SK-N-SH (cell line): Measurements from ENCODE around the gene MTPN.

Experiments
- MEF2A ChIP-seq: IDR thresholded peaks from 2 replicates; pipeline ENCODE4 v1.4.0; 2012; ENCODE audit warnings: low read depth, borderline replicate concordance
- POLR2AphosphoS5 ChIP-seq: IDR thresholded peaks from 2 replicates; pipeline ENCODE4 v1.6.1; 2012; ENCODE audit warnings: low read depth, low read length
- TAF1 ChIP-seq: IDR thresholded peaks from 2 replicates; pipeline ENCODE4 v1.6.1; 2012; ENCODE audit warnings: low read depth, mild to moderate bottlenecking, low read length, moderate library complexity, borderline replicate concordance
- TF ChIP-seq, protein P1 (sequence below): fragments of 200-600 bp; sonication (generic); IDR thresholded peaks from 2 replicates; pipeline ENCODE4 v1.6.1; 2017; ENCODE audit warnings: antibody characterized with exemption, mild to moderate bottlenecking, moderate library complexity

DNA sequence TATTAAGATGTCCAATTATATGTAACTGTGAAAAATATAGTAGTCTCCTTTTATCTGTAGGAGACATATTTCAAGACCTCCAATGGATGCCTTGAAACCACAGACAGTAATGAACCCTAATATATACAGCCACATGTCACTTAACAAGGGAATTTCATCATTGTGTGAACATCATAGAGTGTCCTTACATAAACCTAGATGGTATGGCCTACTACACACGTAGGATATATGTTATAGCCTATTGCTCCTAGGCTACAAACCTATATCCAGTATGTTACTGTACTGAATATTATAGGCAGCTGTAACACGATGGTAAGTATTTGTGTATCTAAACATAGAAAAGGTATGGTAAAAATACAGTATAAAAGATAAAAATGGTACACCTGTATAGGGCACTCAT lies 32.4 kb downstream of the MTPN start:
- TF ChIP-seq MEF2A (no peak), TAF1 (no peak), POLR2AphosphoS5 (no peak)
- TF ChIP-seq, protein P1, sequence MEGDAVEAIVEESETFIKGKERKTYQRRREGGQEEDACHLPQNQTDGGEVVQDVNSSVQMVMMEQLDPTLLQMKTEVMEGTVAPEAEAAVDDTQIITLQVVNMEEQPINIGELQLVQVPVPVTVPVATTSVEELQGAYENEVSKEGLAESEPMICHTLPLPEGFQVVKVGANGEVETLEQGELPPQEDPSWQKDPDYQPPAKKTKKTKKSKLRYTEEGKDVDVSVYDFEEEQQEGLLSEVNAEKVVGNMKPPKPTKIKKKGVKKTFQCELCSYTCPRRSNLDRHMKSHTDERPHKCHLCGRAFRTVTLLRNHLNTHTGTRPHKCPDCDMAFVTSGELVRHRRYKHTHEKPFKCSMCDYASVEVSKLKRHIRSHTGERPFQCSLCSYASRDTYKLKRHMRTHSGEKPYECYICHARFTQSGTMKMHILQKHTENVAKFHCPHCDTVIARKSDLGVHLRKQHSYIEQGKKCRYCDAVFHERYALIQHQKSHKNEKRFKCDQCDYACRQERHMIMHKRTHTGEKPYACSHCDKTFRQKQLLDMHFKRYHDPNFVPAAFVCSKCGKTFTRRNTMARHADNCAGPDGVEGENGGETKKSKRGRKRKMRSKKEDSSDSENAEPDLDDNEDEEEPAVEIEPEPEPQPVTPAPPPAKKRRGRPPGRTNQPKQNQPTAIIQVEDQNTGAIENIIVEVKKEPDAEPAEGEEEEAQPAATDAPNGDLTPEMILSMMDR, result no peak
